ENCODE data around the gene ERICH4.

ERICH4 gene

GRCh38 chr19:41421314-41421713, 21.6 kb upstream of the ERICH4 start:
- H3K79me2 ChIP-seq (ENCODE audit: control insufficient read depth, low read length), result no peaks in the 10 kb centered on the region
- no peak overlapping the region for H3K4me2 ChIP-seq (ENCODE audit: low read length)
- H3F3A ChIP-seq (ENCODE audit: control insufficient read depth, insufficient read depth), result no peaks in the 10 kb centered on the region
- H3K27ac ChIP-seq (ENCODE audit: low read depth, low read length), result no peak overlapping the region
- H4K20me1 ChIP-seq (ENCODE audit: control insufficient read depth, insufficient read depth, low read depth, low read length), result no peaks in the 10 kb centered on the region
- no peaks in the 10 kb centered on the region for H3K4me1 ChIP-seq (ENCODE audit: control insufficient read depth, low read length)
- TF ChIP-seq CTCF (IDR thresholded peaks at IDR 0.05; ENCODE audit: low read depth, low read length, poor library complexity, severe bottlenecking), result no peak
- TF ChIP-seq EZH2phosphoT487 (IDR thresholded peaks at IDR 0.05; ENCODE audit: borderline replicate concordance, low read length), result no peak
- H3K4me3 ChIP-seq (ENCODE audit: low read length), result no peak overlapping the region
- peaks cover 13% of the 10 kb centered on the region; the same call in 1 of the 2 replicates for H3K36me3 ChIP-seq (ENCODE audit: control insufficient read depth, low read length)
- H3K27me3 ChIP-seq (ENCODE audit: control insufficient read depth, low read length), result no peaks in the 10 kb centered on the region
- H3K9me2 ChIP-seq (replicated peaks; ENCODE audit: control insufficient read depth, low read length), result no peaks in the 10 kb centered on the region
- H3K9me3 ChIP-seq (ENCODE audit: control insufficient read depth, insufficient read depth, low read length), result no peaks in the 10 kb centered on the region

- Histone ChIP-seq H3K9me3 (ENCODE audit: control insufficient read depth, insufficient read depth, low read length) (no peaks in the 10 kb centered on the region), H3K27ac (ENCODE audit: low read depth, low read length) (no peak overlapping the region), H3K9me2 (replicated peaks; ENCODE audit: control insufficient read depth, low read length) (no peaks in the 10 kb centered on the region), H3K4me3 (ENCODE audit: low read length) (no peak overlapping the region), H3K79me2 (ENCODE audit: control insufficient read depth, low read length) (no peaks in the 10 kb centered on the region), H3K4me2 (ENCODE audit: low read length) (no peak overlapping the region), H3K4me1 (ENCODE audit: control insufficient read depth, low read length) (peaks cover under 1% of the 10 kb centered on the region; the same call in 1 of the 2 replicates), H3K36me3 (ENCODE audit: control insufficient read depth, low read length) (peaks cover 13% of the 10 kb centered on the region; the same call in 1 of the 2 replicates), H3K27me3 (ENCODE audit: control insufficient read depth, low read length) (no peaks in the 10 kb centered on the region), H4K20me1 (ENCODE audit: control insufficient read depth, insufficient read depth, low read depth, low read length) (no peaks in the 10 kb centered on the region), H3F3A (ENCODE audit: control insufficient read depth, insufficient read depth) (no peaks in the 10 kb centered on the region)
- TF ChIP-seq CTCF (IDR thresholded peaks at IDR 0.05; ENCODE audit: low read depth, low read length, poor library complexity, severe bottlenecking) (no peak), EZH2phosphoT487 (IDR thresholded peaks at IDR 0.05; ENCODE audit: borderline replicate concordance, low read length) (no peak)
Measured at GRCh38 chr19:41421973-41422372, 21.0 kb upstream of the ERICH4 start.

GRCh38 chr19:41422456-41422855, 20.5 kb upstream of the ERICH4 start:
- no peaks in the 10 kb centered on the region for H3K9me3 ChIP-seq (ENCODE audit: control insufficient read depth, insufficient read depth, low read length)
- peaks cover 4% of the 10 kb centered on the region; the same call in 1 of the 2 replicates for H3K4me1 ChIP-seq (ENCODE audit: control insufficient read depth, low read length)
- H3K36me3 ChIP-seq (ENCODE audit: control insufficient read depth, low read length), result peaks cover 13% of the 10 kb centered on the region; the same call in 1 of the 2 replicates
- no peak overlapping the region for H3K4me2 ChIP-seq (ENCODE audit: low read length)
- H3K27ac ChIP-seq (ENCODE audit: low read depth, low read length), result no peak overlapping the region
- H3K27me3 ChIP-seq (ENCODE audit: control insufficient read depth, low read length), result no peaks in the 10 kb centered on the region
- no peak for TF ChIP-seq EZH2phosphoT487 (IDR thresholded peaks at IDR 0.05; ENCODE audit: borderline replicate concordance, low read length)
- no peak for TF ChIP-seq CTCF (IDR thresholded peaks at IDR 0.05; ENCODE audit: low read depth, low read length, poor library complexity, severe bottlenecking)
- no peak overlapping the region for H3K4me3 ChIP-seq (ENCODE audit: low read length)
- H3F3A ChIP-seq (ENCODE audit: control insufficient read depth, insufficient read depth), result no peaks in the 10 kb centered on the region
- H4K20me1 ChIP-seq (ENCODE audit: control insufficient read depth, insufficient read depth, low read depth, low read length), result no peaks in the 10 kb centered on the region
- H3K79me2 ChIP-seq (ENCODE audit: control insufficient read depth, low read length), result no peaks in the 10 kb centered on the region
- H3K9me2 ChIP-seq (replicated peaks; ENCODE audit: control insufficient read depth, low read length), result no peaks in the 10 kb centered on the region

All from DOHH2 (cell line).